ENCODE measurements around the gene DCDC2C. TPM values are rescaled to one million over a fixed set of nuclear protein-coding genes. Genes with fewer than 3 reads are reported as not detected.

DCDC2C gene
- total RNA-seq, 1 experiment from 2014 or later = not detected

- no peaks in the 10 kb centered on the region for H3K4me1 ChIP-seq
- ChIA-PET CTCF (no interaction called here), POLR2A (no interaction called here)
- no peak for DNase-seq
- peaks cover 8% of the 10 kb centered on the region for H3K9me3 Mint-ChIP-seq (ENCODE audit: unreplicated experiment)
- no peaks in the 10 kb centered on the region for H3K9me3 ChIP-seq
- H3K27ac Mint-ChIP-seq (ENCODE audit: unreplicated experiment) = no peak overlapping the region
- no peak for TF ChIP-seq CTCF (IDR thresholded peaks at IDR 0.05; ENCODE audit: insufficient read depth in 1 of 2, low read depth in 1 of 2, low read length in 1 of 2, severe bottlenecking in 1 of 2, unreplicated experiment in 1 of 2)
- no peak overlapping the region for H3K4me3 Mint-ChIP-seq (ENCODE audit: unreplicated experiment)
- intact Hi-C loops (cut with micrococcal nuclease; ENCODE audit: unreplicated experiment) = no loop called here
- no peaks in the 10 kb centered on the region for H3K36me3 Mint-ChIP-seq (ENCODE audit: insufficient read depth, unreplicated experiment)
- H3K36me3 ChIP-seq (ENCODE audit: control insufficient read depth, insufficient read depth, low read length) = no peaks in the 10 kb centered on the region
- BruUV-seq (replicated peaks) = no TSS peak
- H3K27me3 ChIP-seq (replicated peaks; ENCODE audit: control insufficient read depth, insufficient read depth, low read length) = no peaks in the 10 kb centered on the region
- H3K4me1 Mint-ChIP-seq (ENCODE audit: low read depth, unreplicated experiment) = no peaks in the 10 kb centered on the region
- H3K27me3 Mint-ChIP-seq (ENCODE audit: insufficient read depth, unreplicated experiment) = peaks cover 35% of the 10 kb centered on the region
- no peak overlapping the region for H3K4me3 ChIP-seq (ENCODE audit: low read depth, low read length)
Observed at GRCh38 chr2:3837086-3837485, 133.7 kb downstream of the DCDC2C start.

GRCh38 chr2:3838348-3838747 is 135.0 kb downstream of the DCDC2C start:
- no peak overlapping the region for H3K27ac Mint-ChIP-seq (ENCODE audit: unreplicated experiment)
- CTCF ChIA-PET = no interaction called here
- H3K27me3 Mint-ChIP-seq (ENCODE audit: insufficient read depth, unreplicated experiment) = peaks cover 29% of the 10 kb centered on the region

GRCh38 chr2:3839476-3839875 is 136.1 kb downstream of the DCDC2C start:
- H3K4me3 Mint-ChIP-seq (ENCODE audit: unreplicated experiment) = no peak overlapping the region
- no peaks in the 10 kb centered on the region for H3K4me1 ChIP-seq
- intact Hi-C loops (cut with micrococcal nuclease; ENCODE audit: unreplicated experiment) = no loop called here
- TF ChIP-seq CTCF (IDR thresholded peaks at IDR 0.05; ENCODE audit: insufficient read depth in 1 of 2, low read depth in 1 of 2, low read length in 1 of 2, severe bottlenecking in 1 of 2, unreplicated experiment in 1 of 2) = no peak
- H3K36me3 Mint-ChIP-seq (ENCODE audit: insufficient read depth, unreplicated experiment) = no peaks in the 10 kb centered on the region
- peaks cover 6% of the 10 kb centered on the region for H3K9me3 Mint-ChIP-seq (ENCODE audit: unreplicated experiment)
- H3K27me3 Mint-ChIP-seq (ENCODE audit: insufficient read depth, unreplicated experiment) = peaks cover 24% of the 10 kb centered on the region
- POLR2A ChIA-PET = no interaction called here
- H3K27me3 ChIP-seq (replicated peaks; ENCODE audit: control insufficient read depth, insufficient read depth, low read length) = no peaks in the 10 kb centered on the region
- DNase-seq = no peak
- H3K9me3 ChIP-seq = no peaks in the 10 kb centered on the region
- no peaks in the 10 kb centered on the region for H3K36me3 ChIP-seq (ENCODE audit: control insufficient read depth, insufficient read depth, low read length)
- BruUV-seq (replicated peaks) = no TSS peak
- no peak overlapping the region for H3K27ac Mint-ChIP-seq (ENCODE audit: unreplicated experiment)
- CTCF ChIA-PET = no interaction called here
- no peaks in the 10 kb centered on the region for H3K4me1 Mint-ChIP-seq (ENCODE audit: low read depth, unreplicated experiment)
- no peak overlapping the region for H3K4me3 ChIP-seq (ENCODE audit: low read depth, low read length)

More at GRCh38 chr2:3838348-3838747, 135.0 kb downstream of the DCDC2C start:
- POLR2A ChIA-PET = no interaction called here
- no peaks in the 10 kb centered on the region for H3K36me3 ChIP-seq (ENCODE audit: control insufficient read depth, insufficient read depth, low read length)
- BruUV-seq (replicated peaks) = no TSS peak
- Mint-ChIP-seq H3K9me3 (ENCODE audit: unreplicated experiment) (peaks cover 2% of the 10 kb centered on the region), H3K4me3 (ENCODE audit: unreplicated experiment) (no peak overlapping the region), H3K4me1 (ENCODE audit: low read depth, unreplicated experiment) (no peaks in the 10 kb centered on the region), H3K36me3 (ENCODE audit: insufficient read depth, unreplicated experiment) (no peaks in the 10 kb centered on the region)
- H3K9me3 ChIP-seq = no peaks in the 10 kb centered on the region
- TF ChIP-seq CTCF (IDR thresholded peaks at IDR 0.05; ENCODE audit: insufficient read depth in 1 of 2, low read depth in 1 of 2, low read length in 1 of 2, severe bottlenecking in 1 of 2, unreplicated experiment in 1 of 2) = no peak
- no peaks in the 10 kb centered on the region for H3K27me3 ChIP-seq (replicated peaks; ENCODE audit: control insufficient read depth, insufficient read depth, low read length)
- H3K4me1 ChIP-seq = no peaks in the 10 kb centered on the region
- no peak for DNase-seq
- no peak overlapping the region for H3K4me3 ChIP-seq (ENCODE audit: low read depth, low read length)
- intact Hi-C loops (cut with micrococcal nuclease; ENCODE audit: unreplicated experiment) = no loop called here
